Heart left ventricle (tissue), 16 donors: ENCODE data around the gene BRMS1. TPM values are rescaled to one million over a fixed set of nuclear protein-coding genes. Genes with fewer than 3 reads are reported as not detected.
"Not testable (repeated sequence)": the region's sequence is repeated elsewhere in the genome, so short reads cannot be mapped to it uniquely, and the experiment has no call there.

Source experiments
- ATAC-seq, 4 donors: fragments of 200-7000 bp; cut with Tn5 transposase; one replicate each; pipeline ENCODE4 v1.9.1; 2020 to 2022; ENCODE audit warnings: moderate library complexity in 4 of 4, mild to moderate bottlenecking in 3 of 4, moderate number of reproducible peaks in 1 of 4
- DNase-seq, 5 donors: peaks; one replicate each; pipeline ENCODE4 v3.0.0-alpha.2; 2020
- H3K27ac ChIP-seq, 12 donors: fragments of 200-600 bp; sonication (generic) in 4 of 12; one replicate each; pipeline versions ENCODE4 v1.5.0 to v1.8.0; 2016 to 2022; ENCODE audit warnings: mild to moderate bottlenecking in 2 of 12
- H3K27me3 ChIP-seq, 9 donors: fragments of 200-600 bp; sonication (generic) in 2 of 9; one replicate each; pipeline versions ENCODE4 v1.5.1 to v1.8.0; 2016 to 2022; ENCODE audit warnings: mild to moderate bottlenecking in 3 of 9
- H3K36me3 ChIP-seq, 9 donors: fragments of 200-600 bp; sonication (generic) in 2 of 9; one replicate each; pipeline versions ENCODE4 v1.5.0 to v1.8.0; 2018 to 2022; ENCODE audit warnings: mild to moderate bottlenecking in 2 of 9
- H3K4me1 ChIP-seq, 12 donors: fragments of 200-600 bp; sonication (generic) in 4 of 12; one replicate each; pipeline versions ENCODE4 v1.5.0 to v1.8.0; 2016 to 2022; ENCODE audit warnings: mild to moderate bottlenecking in 3 of 12
- H3K4me3 ChIP-seq, 12 donors: fragments of 200-600 bp; sonication (generic) in 4 of 12; one replicate each; pipeline versions ENCODE4 v1.5.0 to v1.8.0; 2017 to 2022; ENCODE audit warnings: mild to moderate bottlenecking in 9 of 12, moderate library complexity in 4 of 12
- H3K9me3 ChIP-seq, 12 donors: fragments of 200-600 bp; sonication (generic) in 4 of 12; one replicate each; pipeline versions ENCODE4 v1.5.0 to v1.8.0; 2016 to 2022; ENCODE audit warnings: mild to moderate bottlenecking in 1 of 12
- CTCF ChIP-seq, 12 donors: fragments of 200-600 bp; sonication (generic) in 4 of 12; IDR thresholded peaks; one replicate each; pipeline versions ENCODE4 v1.5.0 to v1.8.0; 2018 to 2022; ENCODE audit warnings: antibody characterized with exemption in 12 of 12, mild to moderate bottlenecking in 5 of 12
- POLR2A ChIP-seq, 2 donors: fragments of 450-650 bp; IDR thresholded peaks; one replicate each; pipeline ENCODE4 v1.6.1; 2017; ENCODE audit warnings: antibody characterized with exemption in 2 of 2, mild to moderate bottlenecking in 2 of 2, moderate library complexity in 2 of 2
- WGBS, 4 donors: extraction: QIAGEN DNeasy Blood & Tissue Kit in 2 of 4; methylation state at CpG; one replicate each; pipeline versions ENCODE4 v1.1.5 to v1.1.7; 2013 to 2018; 5-methylcytosine and 5-hydroxymethylcytosine counted together
- intact Hi-C, 10 donors: fragments of 100-400 bp; cut with DNase I; formaldehyde crosslinking; loops; one replicate each; pipeline versions ENCODE4 v1.11.1 to v1.14.2; 2022
- polyA plus RNA-seq, 2 donors: library from polyadenylated mRNA; stranded (reverse); fragments of 200-250 nt; gene quantifications; one replicate each; pipeline ENCODE4 v1.2.3, GENCODE V29; 2013
- total RNA-seq, 9 donors: library from RNA; depleted of rRNA in 2 of 9; stranded (reverse); fragments of >200 nt in 2 of 9; fragmentation: NEBNext Ultra II Directional in 3 of 9; extraction: Animal tissue kit (Norgen Biotek cat#: 25700) in 3 of 9; gene quantifications; one replicate each; pipeline versions ENCODE4 v1.1.0 to v1.2.4, GENCODE V29; 2016 to 2023
- donor health status: ischemic (EF 13 %, LVEDD 7.1; RV severe dilation, severe dysfunction).
- donor health status: healthy with polysubstance abuse.
- donor health status: DM: no; HTN: yes; CAD: no.
- donor health status: DM: no; HTN: no; CAD: no.
- donor health status: ischemic (EF 25% LVEDD 6.9; RV normal size, moderate dysfunction).
- donor health status: ischemic (EF 25% LVEDD 5.7; RV mildly dilated, moderate dysfunction).
- donor health status: healthy.
- donor health status: DM: yes; HTN: yes; CAD: no.
- donor health status: ischemic (EF 35%, LVEDD 5.7; RV mildly dilated, moderate dysfunction).
- donor health status: nonischemic (EF 11% LVEDD 7.7; RV severe dilation, severe dysfunction).
- donor health status: DM: yes; HTN: yes; CAD: no.
- donor health status: PGD.
- donor health status: ischemic (EF 29% LVEDD 5.4; RV normal size, mild dysfunction).
- donor health status: nonischemic (EF 23%, LVEDD 6.1; RV moderate dilation, normal function).

Gene BRMS1
- total and polyA plus RNA-seq, 11 donors, result 9.7 to 77.4 (median 22.7) TPM

DNA sequence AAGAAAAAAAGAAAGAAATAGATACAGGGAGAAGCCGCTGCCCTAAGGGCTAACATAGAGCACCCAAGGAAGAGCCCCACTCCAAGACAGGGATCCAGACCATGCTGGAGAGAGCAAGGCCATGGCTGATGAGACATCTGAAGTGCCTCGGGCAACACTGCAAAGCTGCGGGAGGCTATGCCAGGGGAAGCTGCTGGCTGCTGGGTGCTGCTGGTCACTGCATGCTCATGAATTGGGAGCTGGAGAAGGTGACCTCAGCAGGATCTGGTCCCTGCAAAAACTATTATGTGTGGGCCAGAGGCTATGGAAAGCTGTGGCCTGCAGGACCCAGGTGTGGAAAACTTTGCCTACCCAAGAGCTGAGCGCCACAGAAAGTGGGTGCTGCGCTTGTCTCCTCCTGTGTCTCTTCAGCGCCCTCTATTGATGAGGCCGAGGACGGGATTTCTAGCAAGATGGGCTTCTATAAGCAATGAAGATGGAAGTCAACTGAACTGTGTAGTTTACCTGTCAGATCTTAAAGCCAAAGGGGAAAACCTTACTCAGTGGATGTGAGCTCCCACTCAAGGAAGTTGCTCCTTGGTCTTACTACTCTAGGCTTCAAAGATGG lies 44.0 kb upstream of the BRMS1 start:
- WGBS, 4 donors, result 27 to 30% (median 29%) methylated on average over 8 of the region's 8 CpGs

GRCh38 chr11:66386171-66387069 lies 41.5 kb upstream of the BRMS1 start:
- H3K27ac ChIP-seq, result peak overlapping the region in 3 of 12 donors; percentile 20 to 44 (median 30)
- H3K36me3 ChIP-seq, result no peaks in the 10 kb centered on the region
- H3K4me1 ChIP-seq, result peaks cover 0 to 9% (median 5%) of the 10 kb centered on the region in 12 donors
- WGBS, 4 donors, result 7 to 10% (median 8%) methylated on average over 20 of the region's 20 CpGs
- H3K9me3 ChIP-seq, result no peaks in the 10 kb centered on the region
- intact Hi-C loops, result loop anchor here in 9 of 10 donors (1.0 to 5.0 kb wide), 5 partner anchors 39 to 75 kb away; partner anchors contain the start of genes B4GAT1 (in 1 of the 9) and BRMS1 (in 1 of the 9)
- H3K27me3 ChIP-seq, result peaks cover 0 to 7% (median 0%) of the 10 kb centered on the region in 9 donors
- peak in 3 of 4 donors; percentile 62 to 84 (median 64) for ATAC-seq
- peak overlapping the region in 8 of 12 donors; percentile 7 to 48 (median 34) for H3K4me3 ChIP-seq
- TF ChIP-seq POLR2A (IDR thresholded peaks at IDR 0.05) (no peak), CTCF (IDR thresholded peaks at IDR 0.05) (peak; percentile 84 to 96 (median 90))
- DNase-seq, result peak; percentile 68 to 88 (median 78)

More for the DNA sequence above, 44.0 kb upstream of the BRMS1 start:
- no peak overlapping the region for H3K27ac ChIP-seq
- no peaks in the 10 kb centered on the region for H3K36me3 ChIP-seq
- ATAC-seq (peak in 3 of 4 donors; percentile 73 to 81 (median 73)), DNase-seq (peak in 3 of 5 donors; percentile 52 to 76 (median 65))
- intact Hi-C loops, result loop anchor here in 8 of 10 donors (5.0 kb wide), 3 partner anchors 42 to 77 kb away; partner anchors contain the start of genes B4GAT1 (in 1 of the 8) and BRMS1 (in 1 of the 8)
- H3K9me3 ChIP-seq, result no peaks in the 10 kb centered on the region
- TF ChIP-seq CTCF (IDR thresholded peaks at IDR 0.05), result peak; percentile 55 to 81 (median 68)
- no peak for TF ChIP-seq POLR2A (IDR thresholded peaks at IDR 0.05)
- H3K4me3 ChIP-seq, result no peak overlapping the region
- peaks cover 0 to 14% (median 0%) of the 10 kb centered on the region in 9 donors for H3K27me3 ChIP-seq
- H3K4me1 ChIP-seq, result peaks cover 0 to 9% (median 5%) of the 10 kb centered on the region in 12 donors

DNA sequence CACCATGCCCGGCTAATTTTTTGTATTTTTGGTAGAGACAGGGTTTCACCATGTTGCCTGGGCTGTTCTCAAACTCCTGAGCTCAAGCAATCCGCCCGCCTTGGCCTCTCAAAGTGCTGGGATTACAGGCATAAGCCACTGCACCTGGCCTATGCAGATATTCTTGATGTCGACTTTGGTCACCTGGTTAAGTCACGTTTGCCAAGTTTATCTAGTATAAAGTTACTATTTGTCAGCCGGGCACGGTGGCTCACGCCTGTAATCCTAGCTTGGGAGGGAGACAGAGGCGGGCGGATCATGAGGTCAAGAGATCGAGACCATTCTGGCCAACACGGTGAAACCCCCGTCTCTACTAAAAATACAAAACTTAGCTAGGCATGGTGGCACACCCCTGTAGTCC lies 39.4 kb upstream of the BRMS1 start:
- intact Hi-C loops, DNase-seq, H3K4me1 ChIP-seq, H3K27ac ChIP-seq, H3K9me3 ChIP-seq, H3K36me3 ChIP-seq, H3K4me3 ChIP-seq, ATAC-seq, H3K27me3 ChIP-seq: not testable (repeated sequence)
- whole genome bisulfite sequencing, 4 donors, result 82 to 88% (median 85%) methylated on average over 13 of the region's 13 CpGs

DNA sequence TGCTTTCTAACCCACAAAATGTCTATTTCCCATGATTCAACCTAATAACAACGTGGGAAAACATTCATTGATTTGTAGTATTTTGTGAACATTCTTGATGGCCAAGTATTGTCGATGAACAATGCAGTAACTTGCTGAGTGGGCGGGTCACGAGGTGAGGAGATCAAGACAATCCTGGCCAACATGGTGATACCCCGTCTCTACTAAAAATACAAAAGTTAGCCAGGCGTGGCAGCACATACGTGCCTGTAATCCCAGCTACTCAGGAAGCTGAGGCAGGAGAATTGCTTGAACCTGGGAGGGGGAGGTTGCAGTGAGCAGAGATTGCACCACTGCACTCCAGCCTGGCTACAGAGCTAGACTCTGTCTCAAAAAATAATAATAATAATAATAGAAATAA lies 35.4 kb upstream of the BRMS1 start:
- H3K9me3 ChIP-seq, H3K27ac ChIP-seq, H3K36me3 ChIP-seq, H3K4me1 ChIP-seq, intact Hi-C loops, ATAC-seq, H3K4me3 ChIP-seq, DNase-seq: not testable (repeated sequence)
- WGBS, 4 donors, result 15 to 23% (median 19%) methylated on average over 7 of the region's 7 CpGs
- peaks cover 0 to 13% (median 0%) of the 10 kb centered on the region in 9 donors for H3K27me3 ChIP-seq

GRCh38 chr11:66373690-66374287 lies 28.9 kb upstream of the BRMS1 start:
- Histone ChIP-seq H3K27me3 (peaks cover 0 to 52% (median 9%) of the 10 kb centered on the region in 9 donors), H3K27ac (peak overlapping the region; percentile 39 to 92 (median 84)), H3K4me1 (peaks cover 0 to 48% (median 23%) of the 10 kb centered on the region in 12 donors)
- H3K36me3 ChIP-seq, ATAC-seq, DNase-seq, H3K4me3 ChIP-seq, H3K9me3 ChIP-seq, intact Hi-C loops: not testable (repeated sequence)
- WGBS, 4 donors, result 66 to 70% (median 68%) methylated on average over 9 of the region's 9 CpGs
